ENCODE data around the gene CACFD1. TPM values are rescaled to one million over a fixed set of nuclear protein-coding genes. Genes with fewer than 3 reads are reported as not detected.

Gene CACFD1
- total RNA-seq, 4 donors from 2014 or later, result 8.6 to 16.3 (median 10.3) TPM

GRCh38 chr9:133430244-133430643 lies 29.5 kb upstream of the CACFD1 start:
- no peak for DNase-seq (ENCODE audit: low spot score in 2 of 2)
- H3K9me3 ChIP-seq, result no peaks in the 10 kb centered on the region
- TF ChIP-seq CTCF (IDR thresholded peaks at IDR 0.05) (no peak), POLR2A (IDR thresholded peaks at IDR 0.05) (no peak), EP300 (IDR thresholded peaks at IDR 0.05) (no peak)
- no peak overlapping the region for H3K27ac ChIP-seq
- H3K36me3 ChIP-seq, result peaks cover 0 to 18% (median 0%) of the 10 kb centered on the region in 3 donors
- H3K4me3 ChIP-seq, result no peak overlapping the region
- peaks cover 0 to 20% (median 2%) of the 10 kb centered on the region in 4 donors for H3K4me1 ChIP-seq
- peaks cover 0 to 34% of the 10 kb centered on the region in 2 donors for H3K27me3 ChIP-seq
- WGBS, 2 donors, result 90 to 96% methylated on average over 1 of the region's 1 CpG

- H3K36me3 ChIP-seq, result no peaks in the 10 kb centered on the region
- H3K27me3 ChIP-seq, result peaks cover 0 to 9% of the 10 kb centered on the region in 2 donors
- no peak overlapping the region for H3K27ac ChIP-seq
- TF ChIP-seq CTCF (IDR thresholded peaks at IDR 0.05), result no peak
- no peaks in the 10 kb centered on the region for H3K9me3 ChIP-seq
- WGBS, 2 donors, result 87 to 91% methylated on average over 3 to 8 of the region's 11 CpGs
- H3K4me1 ChIP-seq, result peaks cover 0 to 14% (median under 1%) of the 10 kb centered on the region in 4 donors
- no peak for DNase-seq (ENCODE audit: low spot score in 2 of 2)
- no peak overlapping the region for H3K4me3 ChIP-seq
Observed at GRCh38 chr9:133433351-133433843, 26.4 kb upstream of the CACFD1 start.

- no peak for DNase-seq (ENCODE audit: low spot score in 2 of 2)
Observed at GRCh38 chr9:133436681-133437080, 23.1 kb upstream of the CACFD1 start.

GRCh38 chr9:133437753-133438531 lies 21.8 kb upstream of the CACFD1 start:
- no peak overlapping the region for H3K4me3 ChIP-seq
- H3K27ac ChIP-seq, result no peak overlapping the region
- WGBS, 2 donors, result 92 to 93% methylated on average over 17 to 18 of the region's 20 CpGs
- H3K4me1 ChIP-seq, result no peaks in the 10 kb centered on the region
- DNase-seq (ENCODE audit: low spot score in 2 of 2), result no peak
- no peak for TF ChIP-seq POLR2A (IDR thresholded peaks at IDR 0.05)
- TF ChIP-seq EP300 (IDR thresholded peaks at IDR 0.05), result no peak
- TF ChIP-seq CTCF (IDR thresholded peaks at IDR 0.05), result no peak
- H3K27me3 ChIP-seq, result no peaks in the 10 kb centered on the region
- peaks cover 0 to 21% (median 0%) of the 10 kb centered on the region in 3 donors for H3K36me3 ChIP-seq
- H3K9me3 ChIP-seq, result no peaks in the 10 kb centered on the region

More at GRCh38 chr9:133436681-133437080, 23.1 kb upstream of the CACFD1 start:
- 85 to 90% methylated on average over 15 to 16 of the region's 16 CpGs for WGBS, 2 donors
- Histone ChIP-seq H3K9me3 (no peaks in the 10 kb centered on the region), H3K4me3 (no peak overlapping the region), H3K27me3 (no peaks in the 10 kb centered on the region), H3K36me3 (peaks cover 0 to 13% (median 0%) of the 10 kb centered on the region in 3 donors), H3K4me1 (no peaks in the 10 kb centered on the region), H3K27ac (no peak overlapping the region)
- TF ChIP-seq POLR2A (IDR thresholded peaks at IDR 0.05), result no peak
- no peak for TF ChIP-seq CTCF (IDR thresholded peaks at IDR 0.05)
- TF ChIP-seq EP300 (IDR thresholded peaks at IDR 0.05), result no peak

GRCh38 chr9:133439337-133439736 lies 20.4 kb upstream of the CACFD1 start:
- WGBS, 2 donors, result 73 to 75% methylated on average over 4 of the region's 4 CpGs
- DNase-seq (ENCODE audit: low spot score in 2 of 2), result no peak
- Histone ChIP-seq H3K27me3 (no peaks in the 10 kb centered on the region), H3K4me3 (no peak overlapping the region), H3K9me3 (no peaks in the 10 kb centered on the region), H3K4me1 (no peaks in the 10 kb centered on the region), H3K36me3 (peaks cover 0 to 24% (median 0%) of the 10 kb centered on the region in 3 donors), H3K27ac (no peak overlapping the region)
- TF ChIP-seq EP300 (IDR thresholded peaks at IDR 0.05), result no peak
- no peak for TF ChIP-seq CTCF (IDR thresholded peaks at IDR 0.05)
- TF ChIP-seq POLR2A (IDR thresholded peaks at IDR 0.05), result no peak

Measured in tibial nerve (tissue), 4 donors.